ENCODE measurements around the gene ADAMTS17.

Gene ADAMTS17

GRCh38 chr15:100060276-100060926 lies 281.4 kb downstream of the ADAMTS17 start:
- no peak for DNase-seq

- DNase-seq: no peak
Observed at GRCh38 chr15:100059521-100059920, 282.3 kb downstream of the ADAMTS17 start.

GRCh38 chr15:100059094-100059493 lies 282.7 kb downstream of the ADAMTS17 start:
- no peak for DNase-seq

- DNase-seq: no peak
Observed at GRCh38 chr15:100058458-100058857, 283.3 kb downstream of the ADAMTS17 start.

- DNase-seq: no peak
Observed at GRCh38 chr15:100057281-100057680, 284.5 kb downstream of the ADAMTS17 start.

GRCh38 chr15:100056411-100057072 lies 285.2 kb downstream of the ADAMTS17 start:
- DNase-seq: no peak

- no peak for DNase-seq
Observed at GRCh38 chr15:100055821-100056220, 286.0 kb downstream of the ADAMTS17 start.

GRCh38 chr15:100054539-100054938 lies 287.2 kb downstream of the ADAMTS17 start:
- DNase-seq: no peak

- DNase-seq: no peak
Observed at GRCh38 chr15:100053474-100054121, 288.2 kb downstream of the ADAMTS17 start.

GRCh38 chr15:100052716-100053473 lies 288.9 kb downstream of the ADAMTS17 start:
- no peak for DNase-seq

- no peak for DNase-seq
Observed at GRCh38 chr15:100050877-100051786, 290.6 kb downstream of the ADAMTS17 start.

GRCh38 chr15:100049936-100050876 lies 291.6 kb downstream of the ADAMTS17 start:
- DNase-seq: no peak

- no peak for DNase-seq
Observed at GRCh38 chr15:100049483-100049882, 292.3 kb downstream of the ADAMTS17 start.

- DNase-seq: no peak
Observed at GRCh38 chr15:100048736-100049135, 293.0 kb downstream of the ADAMTS17 start.

GRCh38 chr15:100043692-100044091 lies 298.1 kb downstream of the ADAMTS17 start:
- DNase-seq: peak; percentile 11

- DNase-seq: peak; percentile 29
Observed at GRCh38 chr15:100043068-100043641, 298.6 kb downstream of the ADAMTS17 start.

GRCh38 chr15:100042558-100042957 lies 299.2 kb downstream of the ADAMTS17 start:
- peak; percentile 29 for DNase-seq

GRCh38 chr15:100041127-100041828 lies 300.5 kb downstream of the ADAMTS17 start:
- DNase-seq: no peak

GRCh38 chr15:100039994-100040393 lies 301.8 kb downstream of the ADAMTS17 start:
- DNase-seq: no peak

- DNase-seq: no peak
Observed at GRCh38 chr15:100038736-100039135, 303.0 kb downstream of the ADAMTS17 start.
